GM12873 (cell line): ENCODE measurements around the gene TSTD2.

Source experiments
- TF ChIP-seq, protein P1 (sequence below): IDR thresholded peaks from 2 replicates; pipeline ENCODE4 v1.5.1; 2012; ENCODE audit warnings: low read depth, mild to moderate bottlenecking, moderate library complexity, low read length, control low read depth; ENCODE audit not compliant: insufficient read depth; ENCODE audit errors: missing control alignments

Gene TSTD2

DNA sequence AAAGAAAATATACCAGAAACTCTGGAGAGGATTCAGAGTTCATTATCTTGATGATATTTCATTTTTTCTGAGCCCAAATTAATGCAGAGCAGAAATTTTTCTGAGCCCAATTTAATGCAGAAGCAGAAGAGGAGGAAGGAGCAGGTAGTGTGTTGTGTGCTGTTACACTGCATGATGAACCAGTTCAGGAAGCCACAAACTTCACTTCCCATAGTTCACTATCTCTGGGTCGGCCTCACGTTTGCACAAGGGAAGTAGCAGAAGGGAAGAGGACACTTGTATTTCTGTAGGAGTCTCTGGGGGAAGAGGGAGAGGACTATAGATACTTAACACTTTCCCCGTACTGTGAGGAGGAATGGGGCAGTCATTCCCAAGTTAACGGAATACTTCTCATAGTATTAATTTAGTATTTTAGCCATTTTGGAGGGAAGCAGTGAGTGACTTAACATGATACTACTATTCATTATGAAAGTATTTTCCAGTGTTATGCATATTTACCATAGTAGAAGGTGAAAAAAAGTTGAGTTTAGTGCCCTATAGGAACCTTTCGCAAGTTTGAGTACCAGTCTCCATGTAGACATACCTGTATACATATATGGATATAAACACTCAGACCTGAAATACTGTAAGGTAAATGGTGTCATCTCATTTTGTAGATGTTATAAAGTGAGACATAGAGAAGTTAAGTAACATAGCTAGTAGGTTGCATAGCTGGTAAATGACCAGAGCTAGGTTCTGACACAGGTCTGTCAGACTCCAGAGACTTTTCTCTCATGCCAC, 33.9 kb upstream of the TSTD2 start:
- TF ChIP-seq, protein P1, sequence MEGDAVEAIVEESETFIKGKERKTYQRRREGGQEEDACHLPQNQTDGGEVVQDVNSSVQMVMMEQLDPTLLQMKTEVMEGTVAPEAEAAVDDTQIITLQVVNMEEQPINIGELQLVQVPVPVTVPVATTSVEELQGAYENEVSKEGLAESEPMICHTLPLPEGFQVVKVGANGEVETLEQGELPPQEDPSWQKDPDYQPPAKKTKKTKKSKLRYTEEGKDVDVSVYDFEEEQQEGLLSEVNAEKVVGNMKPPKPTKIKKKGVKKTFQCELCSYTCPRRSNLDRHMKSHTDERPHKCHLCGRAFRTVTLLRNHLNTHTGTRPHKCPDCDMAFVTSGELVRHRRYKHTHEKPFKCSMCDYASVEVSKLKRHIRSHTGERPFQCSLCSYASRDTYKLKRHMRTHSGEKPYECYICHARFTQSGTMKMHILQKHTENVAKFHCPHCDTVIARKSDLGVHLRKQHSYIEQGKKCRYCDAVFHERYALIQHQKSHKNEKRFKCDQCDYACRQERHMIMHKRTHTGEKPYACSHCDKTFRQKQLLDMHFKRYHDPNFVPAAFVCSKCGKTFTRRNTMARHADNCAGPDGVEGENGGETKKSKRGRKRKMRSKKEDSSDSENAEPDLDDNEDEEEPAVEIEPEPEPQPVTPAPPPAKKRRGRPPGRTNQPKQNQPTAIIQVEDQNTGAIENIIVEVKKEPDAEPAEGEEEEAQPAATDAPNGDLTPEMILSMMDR = no peak

DNA sequence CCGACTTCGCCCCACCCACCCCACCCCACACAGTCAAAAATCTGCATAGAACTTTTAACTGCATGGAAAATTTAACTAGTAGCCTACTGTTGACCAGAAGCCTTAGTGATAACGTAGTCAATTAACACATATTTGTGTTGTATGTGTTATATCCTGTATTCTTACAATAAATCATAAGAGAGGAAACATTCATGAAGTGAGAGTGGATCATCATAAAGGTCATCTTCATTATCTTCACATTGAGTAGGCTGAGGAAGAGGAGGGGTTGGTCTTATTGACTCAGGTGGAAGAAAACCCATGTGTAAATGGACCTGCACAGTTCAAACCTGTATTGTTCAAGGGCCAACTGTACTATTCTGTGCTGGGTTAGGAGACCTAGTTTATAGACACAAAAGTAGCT, 32.6 kb upstream of the TSTD2 start:
- TF ChIP-seq, protein P1 = no peak

DNA sequence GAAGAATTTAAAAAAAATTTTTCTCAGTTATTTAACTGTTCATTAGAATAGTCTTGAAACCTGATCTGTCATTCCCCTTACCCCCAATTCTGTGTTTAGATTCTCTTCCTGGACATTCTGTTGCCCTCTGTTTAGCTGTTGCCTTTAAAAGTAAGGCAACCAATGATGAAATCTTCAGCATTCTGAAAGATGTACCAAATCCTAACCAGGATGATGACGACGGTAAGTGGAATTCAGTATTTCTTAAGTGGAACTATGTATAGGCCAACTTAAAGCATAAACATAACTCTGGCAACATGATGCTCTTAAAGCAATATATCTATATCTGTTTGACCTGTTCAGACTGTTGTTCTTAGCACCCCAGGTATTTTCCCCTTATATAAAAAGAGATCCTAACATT, 27.7 kb upstream of the TSTD2 start:
- TF ChIP-seq, protein P1 = no peak

DNA sequence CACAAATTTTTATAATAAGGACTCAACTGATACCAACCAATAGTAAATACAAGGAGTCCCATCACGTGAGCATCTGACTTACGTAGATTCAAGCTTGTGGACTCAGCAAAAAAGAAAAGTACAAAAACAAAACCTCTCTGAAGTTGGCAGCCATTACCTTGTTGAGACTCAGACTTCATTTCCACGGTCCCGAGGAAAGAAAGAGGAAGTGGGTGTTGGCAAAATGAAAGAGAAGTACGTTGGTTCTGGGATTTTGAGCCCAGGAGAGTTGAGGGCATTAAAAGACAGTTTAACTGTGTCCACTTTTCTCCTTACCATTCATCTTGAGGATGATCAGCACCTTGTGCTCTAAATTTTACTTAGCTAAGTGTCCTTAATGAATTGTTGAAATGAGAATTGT, 27.2 kb upstream of the TSTD2 start:
- TF ChIP-seq, protein P1 = no peak

DNA sequence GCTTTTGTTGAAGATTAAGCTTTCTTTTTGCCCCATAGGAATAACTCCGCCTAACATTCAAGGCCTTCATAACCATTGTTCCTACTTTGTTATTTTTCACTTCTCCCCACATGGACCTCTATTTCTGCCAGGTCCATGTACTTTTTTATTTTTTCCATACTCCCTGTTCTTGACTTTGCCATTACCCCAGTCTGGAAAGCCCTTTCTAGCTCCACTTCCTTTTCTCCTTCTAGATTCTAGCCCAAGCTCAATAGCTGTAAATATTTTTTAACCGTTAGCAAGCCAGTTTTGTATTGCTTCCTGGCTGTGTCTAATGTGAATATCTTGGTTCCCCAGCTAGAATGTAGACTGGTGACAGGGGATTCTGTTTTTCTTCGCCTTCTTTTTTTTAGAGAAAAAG, 26.6 kb upstream of the TSTD2 start:
- TF ChIP-seq, protein P1 = no peak

DNA sequence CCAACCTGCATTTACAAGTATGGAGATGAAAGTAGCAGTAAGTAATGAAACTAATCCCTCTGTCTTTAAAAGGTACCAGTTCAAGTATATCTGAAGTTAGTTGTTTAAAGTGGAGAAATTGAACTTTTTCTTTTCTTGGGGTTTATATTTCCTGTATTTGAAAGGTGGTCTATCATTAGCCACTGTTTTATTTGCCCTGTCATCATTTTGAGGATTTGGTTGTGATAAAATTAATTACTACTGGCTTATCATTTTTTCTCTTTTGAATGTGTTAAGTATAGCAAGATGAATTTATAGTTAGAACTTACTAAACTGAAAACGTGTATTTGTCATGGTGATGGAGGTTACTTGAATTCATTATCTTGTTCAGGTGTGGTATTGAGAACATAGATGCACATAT, 25.5 kb upstream of the TSTD2 start:
- TF ChIP-seq, protein P1 = no peak

DNA sequence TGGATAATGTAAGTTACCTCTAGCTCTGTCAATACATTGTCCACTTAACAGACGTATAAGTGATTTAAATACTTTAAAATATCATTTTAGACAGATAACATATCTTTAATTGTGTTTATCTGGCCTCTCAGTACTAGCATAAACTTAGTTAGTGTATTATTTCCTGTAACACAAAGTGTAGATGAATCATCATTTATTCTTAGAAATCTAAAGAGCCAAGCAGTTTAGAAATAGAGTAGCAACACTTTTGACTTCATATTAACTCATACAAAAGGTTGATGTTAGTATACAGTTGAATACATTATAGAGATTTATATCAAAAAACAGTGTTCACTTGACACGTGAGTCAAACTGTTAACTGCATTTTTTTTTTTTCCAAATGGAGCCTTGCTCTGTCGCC, 18.5 kb upstream of the TSTD2 start:
- TF ChIP-seq, protein P1 = no peak
